ENCODE results near the gene CLDN3.

GRCh38 chr7:73761854-73762658 is 8.0 kb downstream of the CLDN3 start:
- TF ChIP-seq POLR2A (IDR thresholded peaks at IDR 0.05; ENCODE audit: low read depth) = no peak
- TF ChIP-seq CTCF (IDR thresholded peaks at IDR 0.05) = no peak
